Peyer's patch (tissue), 4 donors: ENCODE measurements around the gene SLC7A10. TPM values are rescaled to one million over a fixed set of nuclear protein-coding genes. Genes with fewer than 3 reads are reported as not detected.

Experiments
- DNase-seq, 3 donors: peaks; one replicate each; pipeline ENCODE4 v3.0.0-alpha.2; 2017 to 2019
- H3K27ac ChIP-seq, 4 donors: fragments of 200-600 bp; sonication (generic); one replicate each; pipeline ENCODE4 v1.5.1; 2016 to 2019
- H3K27me3 ChIP-seq, 2 donors: fragments of 200-600 bp; sonication (generic); one replicate each; pipeline ENCODE4 v1.5.1; 2019
- H3K36me3 ChIP-seq, 3 donors: fragments of 200-600 bp; sonication (generic); one replicate each; pipeline ENCODE4 v1.5.1; 2016 to 2019
- H3K4me1 ChIP-seq, 4 donors: fragments of 200-600 bp; sonication (generic); one replicate each; pipeline ENCODE4 v1.5.1; 2016 to 2019
- H3K4me3 ChIP-seq, 4 donors: fragments of 200-600 bp; sonication (generic); 1 replicate in 3 of 4; 2 replicates in 1 of 4; pipeline ENCODE4 v1.5.1; 2016 to 2019; ENCODE audit warnings: mild to moderate bottlenecking in 1 of 4
- H3K9me3 ChIP-seq, 4 donors: fragments of 200-600 bp; sonication (generic); one replicate each; pipeline ENCODE4 v1.5.1; 2016 to 2019; ENCODE audit warnings: mild to moderate bottlenecking in 1 of 4
- POLR2A ChIP-seq, 2 donors: fragments of 450-650 bp; IDR thresholded peaks; one replicate each; pipeline ENCODE4 v1.5.1; 2017; ENCODE audit warnings: antibody characterized with exemption in 2 of 2, mild to moderate bottlenecking in 2 of 2, moderate library complexity in 2 of 2
- total RNA-seq, 4 donors: library from RNA; depleted of rRNA; stranded (reverse); fragments of >200 nt; gene quantifications; one replicate each; pipeline ENCODE4 v1.1.0, GENCODE V29; 2016
- TF ChIP-seq, protein P1 (sequence below), 6 experiments: fragments of 450-650 bp in 4 of 6; fragments of 200-600 bp in 2 of 6; sonication (generic) in 1 of 6; IDR thresholded peaks; one replicate each; pipeline ENCODE4 v1.5.1; 2017 to 2019; ENCODE audit warnings: antibody characterized with exemption in 6 of 6, mild to moderate bottlenecking in 3 of 6, moderate library complexity in 1 of 6

SLC7A10 gene
- total RNA-seq, 4 donors from 2014 or later = not detected

DNA sequence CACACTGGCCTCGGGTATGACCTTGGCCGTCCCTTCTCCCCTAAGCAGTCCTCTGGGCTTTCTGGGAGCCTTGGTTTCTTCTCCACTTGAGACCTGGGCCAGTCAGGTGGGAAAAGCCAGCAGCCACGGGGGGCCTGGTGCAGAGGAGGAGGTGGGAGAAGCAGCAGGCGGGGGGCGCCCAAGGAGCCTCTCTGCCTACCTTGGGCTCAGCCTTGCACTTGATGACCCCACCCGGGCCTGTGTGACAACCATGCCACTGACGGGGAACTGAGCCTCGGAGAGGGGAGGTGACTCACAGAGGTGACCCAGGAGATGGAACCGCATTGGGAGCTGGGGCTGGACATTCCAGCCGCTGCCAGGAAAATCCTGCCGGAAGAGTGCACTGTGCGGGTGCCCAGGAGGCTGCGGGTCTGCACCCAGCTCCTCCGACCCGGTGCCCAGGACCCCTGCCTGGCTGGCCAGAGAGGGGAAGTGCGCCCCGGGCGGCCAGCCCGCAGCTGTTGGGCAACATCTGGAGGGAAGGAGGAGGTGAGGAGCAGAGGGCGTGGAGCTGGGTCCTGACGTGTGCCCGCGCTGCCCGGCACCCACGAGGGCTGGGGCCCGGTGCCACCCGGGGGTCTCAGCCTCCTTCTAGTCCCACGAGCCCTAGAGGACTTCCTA, 23.4 kb upstream of the SLC7A10 start:
- H3K9me3 ChIP-seq = peaks cover 0 to 5% (median 0%) of the 10 kb centered on the region in 4 donors
- no peaks in the 10 kb centered on the region for H3K36me3 ChIP-seq
- TF ChIP-seq, protein P1, sequence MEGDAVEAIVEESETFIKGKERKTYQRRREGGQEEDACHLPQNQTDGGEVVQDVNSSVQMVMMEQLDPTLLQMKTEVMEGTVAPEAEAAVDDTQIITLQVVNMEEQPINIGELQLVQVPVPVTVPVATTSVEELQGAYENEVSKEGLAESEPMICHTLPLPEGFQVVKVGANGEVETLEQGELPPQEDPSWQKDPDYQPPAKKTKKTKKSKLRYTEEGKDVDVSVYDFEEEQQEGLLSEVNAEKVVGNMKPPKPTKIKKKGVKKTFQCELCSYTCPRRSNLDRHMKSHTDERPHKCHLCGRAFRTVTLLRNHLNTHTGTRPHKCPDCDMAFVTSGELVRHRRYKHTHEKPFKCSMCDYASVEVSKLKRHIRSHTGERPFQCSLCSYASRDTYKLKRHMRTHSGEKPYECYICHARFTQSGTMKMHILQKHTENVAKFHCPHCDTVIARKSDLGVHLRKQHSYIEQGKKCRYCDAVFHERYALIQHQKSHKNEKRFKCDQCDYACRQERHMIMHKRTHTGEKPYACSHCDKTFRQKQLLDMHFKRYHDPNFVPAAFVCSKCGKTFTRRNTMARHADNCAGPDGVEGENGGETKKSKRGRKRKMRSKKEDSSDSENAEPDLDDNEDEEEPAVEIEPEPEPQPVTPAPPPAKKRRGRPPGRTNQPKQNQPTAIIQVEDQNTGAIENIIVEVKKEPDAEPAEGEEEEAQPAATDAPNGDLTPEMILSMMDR (IDR thresholded peaks at IDR 0.05) = no peak
- no peak for TF ChIP-seq POLR2A (IDR thresholded peaks at IDR 0.05)
- no peak overlapping the region for H3K27ac ChIP-seq
- H3K4me3 ChIP-seq = no peak overlapping the region
- no peaks in the 10 kb centered on the region for H3K4me1 ChIP-seq
- DNase-seq = no peak
- H3K27me3 ChIP-seq = no peaks in the 10 kb centered on the region

DNA sequence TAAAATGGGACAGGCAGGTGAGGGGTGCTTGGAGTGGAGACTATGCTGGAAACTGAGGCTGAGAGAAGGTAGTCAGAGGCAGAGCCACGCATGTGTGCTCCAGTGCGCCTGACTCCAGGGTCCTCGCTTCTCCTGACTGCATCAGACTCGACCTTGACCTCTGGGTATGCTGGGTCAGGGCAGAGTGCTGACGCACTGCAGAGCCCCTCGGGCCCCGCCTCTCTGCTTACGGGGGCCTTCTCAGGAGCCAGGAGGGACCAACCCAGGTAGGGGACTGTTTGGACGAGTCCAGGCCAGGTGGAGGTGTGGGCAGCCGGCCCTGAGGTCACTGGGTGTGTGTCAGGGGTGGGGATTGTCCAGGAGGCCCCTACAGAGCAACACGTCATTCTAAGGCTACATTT, 22.9 kb upstream of the SLC7A10 start:
- Histone ChIP-seq H3K36me3 (no peaks in the 10 kb centered on the region), H3K27me3 (no peaks in the 10 kb centered on the region), H3K4me3 (no peak overlapping the region), H3K9me3 (peaks cover 0 to 5% (median 0%) of the 10 kb centered on the region in 4 donors), H3K4me1 (no peaks in the 10 kb centered on the region), H3K27ac (no peak overlapping the region)
- DNase-seq = no peak
- no peak for TF ChIP-seq POLR2A (IDR thresholded peaks at IDR 0.05)
- TF ChIP-seq, protein P1 (IDR thresholded peaks at IDR 0.05) = no peak

DNA sequence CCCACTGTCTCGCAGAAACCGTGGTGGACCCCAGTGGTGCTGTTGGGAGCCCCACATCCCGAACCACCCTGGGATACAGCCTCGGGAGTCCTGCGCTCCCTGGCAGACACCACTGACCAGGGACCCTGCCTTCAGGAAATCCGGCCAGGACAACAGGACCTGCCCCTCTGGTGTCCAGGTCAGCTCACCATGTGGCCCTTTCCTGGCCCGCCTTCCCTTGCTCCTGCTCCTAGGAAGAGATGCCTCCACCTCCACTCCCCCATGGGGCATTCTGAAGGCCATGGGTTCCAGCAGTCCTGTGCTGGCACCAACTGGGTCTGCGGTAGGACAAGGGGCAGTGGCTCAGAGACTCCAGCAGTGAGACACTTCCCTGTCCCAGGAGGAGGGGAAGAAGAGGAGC, 22.5 kb upstream of the SLC7A10 start:
- Histone ChIP-seq H3K4me3 (no peak overlapping the region), H3K4me1 (no peaks in the 10 kb centered on the region), H3K27ac (no peak overlapping the region), H3K27me3 (no peaks in the 10 kb centered on the region), H3K36me3 (no peaks in the 10 kb centered on the region), H3K9me3 (peaks cover 0 to 5% (median 0%) of the 10 kb centered on the region in 4 donors)
- TF ChIP-seq, protein P1 (IDR thresholded peaks at IDR 0.05) = no peak
- no peak for TF ChIP-seq POLR2A (IDR thresholded peaks at IDR 0.05)
- DNase-seq = no peak

DNA sequence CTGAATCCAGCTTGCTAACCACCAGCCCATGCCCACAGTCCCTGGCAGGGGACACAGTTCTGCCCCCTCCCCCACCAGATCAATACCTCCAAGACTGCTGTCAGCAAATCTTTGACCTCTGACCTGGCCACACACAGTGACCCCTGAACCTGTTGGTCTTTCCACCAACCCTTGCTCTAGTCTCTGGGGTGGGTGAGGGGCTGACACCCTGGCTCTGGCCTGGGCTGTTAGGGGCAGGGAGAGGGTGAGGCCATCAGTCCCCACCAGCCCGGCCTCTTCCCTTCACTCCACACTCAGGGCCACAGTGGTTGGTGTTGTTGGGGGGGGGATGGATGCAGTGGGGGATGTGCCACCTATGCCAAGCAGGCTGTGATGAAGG, 21.8 kb upstream of the SLC7A10 start:
- Histone ChIP-seq H3K27me3 (no peaks in the 10 kb centered on the region), H3K4me3 (no peak overlapping the region), H3K27ac (no peak overlapping the region)

DNA sequence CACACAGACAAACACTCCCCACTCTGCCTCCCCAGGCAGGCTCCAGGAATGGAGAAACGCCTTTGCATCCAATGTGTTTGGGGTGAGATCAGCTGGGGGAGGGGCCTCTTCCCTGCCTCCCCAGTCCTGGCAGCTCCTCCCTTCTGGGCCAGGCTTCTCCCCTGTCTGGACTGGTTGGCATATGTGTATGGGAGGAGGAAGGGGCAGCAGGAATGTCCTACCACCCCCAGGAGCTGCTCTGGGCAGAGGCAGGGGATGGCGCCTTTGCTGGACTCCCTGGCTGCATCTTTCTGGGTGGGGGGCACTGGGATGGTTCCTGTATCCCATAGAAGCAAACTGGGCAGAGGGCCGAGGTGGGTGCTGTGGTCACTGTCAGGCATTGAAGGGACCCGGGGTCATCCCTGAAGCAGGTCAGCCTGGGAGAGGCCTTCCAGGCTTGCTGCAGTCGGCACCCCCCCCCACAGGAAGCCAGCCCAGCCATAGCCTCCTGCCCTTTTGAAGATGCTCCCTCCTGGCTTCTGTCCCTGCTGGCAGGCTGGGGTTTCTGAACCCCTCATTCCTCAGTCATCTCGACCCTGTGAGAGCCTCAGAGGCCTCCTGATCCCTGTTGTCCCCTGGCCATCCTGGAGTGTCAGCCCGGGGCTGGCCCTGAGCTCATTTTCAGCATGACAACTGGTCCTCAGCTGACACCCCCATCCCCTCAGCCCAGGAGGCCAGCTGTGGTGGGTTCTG, 21.2 kb upstream of the SLC7A10 start:
- no peak overlapping the region for H3K27ac ChIP-seq
- no peaks in the 10 kb centered on the region for H3K36me3 ChIP-seq
- H3K4me3 ChIP-seq = no peak overlapping the region
- TF ChIP-seq, protein P1 (IDR thresholded peaks at IDR 0.05) = no peak
- TF ChIP-seq POLR2A (IDR thresholded peaks at IDR 0.05) = no peak
- H3K9me3 ChIP-seq = peaks cover 0 to 5% (median 0%) of the 10 kb centered on the region in 4 donors
- peaks cover 0 to 2% (median 0%) of the 10 kb centered on the region in 4 donors for H3K4me1 ChIP-seq
- no peak for DNase-seq
- no peaks in the 10 kb centered on the region for H3K27me3 ChIP-seq

More for the DNA sequence above, 21.8 kb upstream of the SLC7A10 start:
- no peaks in the 10 kb centered on the region for H3K4me1 ChIP-seq
- peaks cover 0 to 5% (median 0%) of the 10 kb centered on the region in 4 donors for H3K9me3 ChIP-seq
- TF ChIP-seq, protein P1 (IDR thresholded peaks at IDR 0.05) = no peak
- TF ChIP-seq POLR2A (IDR thresholded peaks at IDR 0.05) = no peak
- no peak for DNase-seq
- no peaks in the 10 kb centered on the region for H3K36me3 ChIP-seq
